IPS-15b (cell line): ENCODE measurements around the gene IGSF3.

Experiments used
- H3K27me3 ChIP-seq: one replicate; pipeline ENCODE4 v1.6.1; 2013; ENCODE audit warnings: low read length; ENCODE audit not compliant: control insufficient read depth, insufficient read depth
- H3K36me3 ChIP-seq: one replicate; pipeline ENCODE4 v1.6.1; 2013; ENCODE audit warnings: low read length; ENCODE audit not compliant: control insufficient read depth, insufficient read depth
- H3K4me1 ChIP-seq: one replicate; pipeline ENCODE4 v1.6.1; 2013; ENCODE audit warnings: mild to moderate bottlenecking, low read length; ENCODE audit not compliant: control insufficient read depth, insufficient read depth
- H3K4me3 ChIP-seq: one replicate; pipeline ENCODE4 v1.5.1; 2013; ENCODE audit warnings: low read depth, low read length
- H3K9ac ChIP-seq: one replicate; pipeline ENCODE4 v1.6.1; 2013; ENCODE audit warnings: low read depth, mild to moderate bottlenecking, low read length
- H3K9me3 ChIP-seq: one replicate; pipeline ENCODE4 v1.6.1; 2013; ENCODE audit warnings: mild to moderate bottlenecking, low read length; ENCODE audit not compliant: control insufficient read depth, insufficient read depth

IGSF3 gene

DNA sequence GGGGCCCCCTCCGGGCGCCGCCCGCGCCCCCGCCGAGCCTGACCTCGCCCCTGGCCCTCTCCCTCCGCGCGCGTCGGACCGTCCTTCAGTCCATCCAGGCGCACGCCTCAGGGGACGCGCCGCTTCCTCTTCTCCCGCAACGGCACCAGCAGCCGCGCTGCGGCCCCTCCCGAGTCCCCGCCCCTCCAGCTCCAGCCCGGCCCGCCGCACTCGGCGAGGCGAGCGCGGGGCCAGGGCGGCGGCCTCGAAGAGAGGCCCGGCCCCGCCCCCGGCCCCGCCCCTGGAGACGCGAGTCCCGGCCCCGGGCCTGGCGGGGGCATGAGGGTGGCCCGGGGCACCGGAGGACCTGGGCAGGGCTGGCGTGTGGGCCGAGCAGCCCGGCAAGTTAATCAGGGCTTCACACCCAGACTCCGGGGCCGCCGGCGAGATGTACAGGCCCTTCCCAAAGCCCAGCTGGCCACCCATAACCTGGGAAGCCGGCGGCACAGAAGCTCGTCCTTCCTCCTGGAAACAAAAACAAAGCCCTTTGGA, at the start of gene IGSF3:
IGSF3 (minus strand) TSS at position 159 of the 531 bp plus-strand sequence. CDS start 1,407 bp downstream, outside the sequence.
- H3K9ac ChIP-seq: peak within 1 kb of the TSS; percentile 4
- H3K4me1 ChIP-seq: peaks cover 22% of the 10 kb centered on the region
- H3K4me3 ChIP-seq: peak within 1 kb of the TSS; percentile 66

DNA sequence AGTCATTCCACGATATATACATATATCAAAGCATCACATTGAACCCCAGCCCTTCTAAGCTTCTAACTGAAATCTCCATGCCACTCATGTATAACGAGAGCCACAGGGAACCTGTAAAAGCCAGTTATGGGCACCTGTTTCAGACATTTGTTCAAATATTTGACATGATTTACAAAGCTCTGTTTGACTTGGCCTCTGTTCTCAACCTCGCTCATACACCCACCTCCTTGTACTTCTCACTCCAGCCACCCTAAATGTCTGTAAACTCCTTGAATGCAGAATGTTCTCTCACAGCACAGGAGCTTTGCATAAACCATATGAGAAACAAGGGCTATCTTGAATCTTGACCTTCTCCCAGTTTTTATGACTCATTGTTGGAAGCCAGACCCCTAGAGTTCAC, 49.8 kb upstream of the IGSF3 start:
- no peaks in the 10 kb centered on the region for H3K9me3 ChIP-seq
- H3K4me1 ChIP-seq: peaks cover 10% of the 10 kb centered on the region
- H3K9ac ChIP-seq: no peak overlapping the region
- H3K4me3 ChIP-seq: no peak overlapping the region
- no peaks in the 10 kb centered on the region for H3K36me3 ChIP-seq
- no peaks in the 10 kb centered on the region for H3K27me3 ChIP-seq

More for the DNA sequence above, at the start of gene IGSF3:
- H3K27me3 ChIP-seq: peaks cover 27% of the 10 kb centered on the region
- H3K9me3 ChIP-seq: no peaks in the 10 kb centered on the region
- no peaks in the 10 kb centered on the region for H3K36me3 ChIP-seq

DNA sequence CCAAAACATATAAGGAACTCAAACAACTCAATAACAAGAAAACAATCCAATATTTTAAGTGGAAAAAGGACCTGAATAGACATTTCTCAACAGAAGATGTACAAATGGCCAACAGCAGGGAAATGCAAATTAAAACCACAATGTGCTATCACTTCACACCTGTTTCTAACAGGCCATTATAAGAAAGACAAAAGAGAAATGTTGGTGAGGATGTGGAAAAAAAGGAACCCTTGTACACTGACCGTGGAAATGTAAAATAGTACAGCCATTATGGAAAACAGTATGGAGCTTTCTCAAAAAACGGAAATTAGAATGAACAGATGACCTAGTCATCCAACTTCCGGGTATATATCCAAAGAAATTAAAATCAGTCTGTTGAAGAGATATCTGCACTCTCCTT, 48.9 kb upstream of the IGSF3 start:
- Histone ChIP-seq H3K4me3 (no peak overlapping the region), H3K9me3 (no peaks in the 10 kb centered on the region), H3K9ac (no peak overlapping the region)

DNA sequence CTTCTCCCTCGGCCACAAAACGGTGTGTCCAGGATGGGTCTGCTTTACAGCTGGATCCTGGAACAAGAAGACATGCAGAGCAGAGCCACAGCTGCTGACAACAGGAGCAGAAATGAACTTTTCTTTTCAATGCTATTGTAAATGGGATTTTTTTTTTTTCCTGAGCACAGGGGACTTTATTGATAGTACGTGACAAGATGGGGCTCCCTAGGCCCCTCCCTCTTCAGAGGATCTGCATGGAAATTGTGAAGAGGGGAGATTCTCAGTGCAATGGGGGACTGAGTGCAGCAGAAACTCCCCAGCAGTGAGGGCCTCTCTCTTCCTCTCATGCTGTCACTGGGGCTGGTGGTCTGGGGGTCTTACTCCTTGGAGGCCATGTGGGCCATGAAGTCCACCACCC, 45.9 kb upstream of the IGSF3 start:
- Histone ChIP-seq H3K9ac (no peak overlapping the region), H3K36me3 (no peaks in the 10 kb centered on the region), H3K27me3 (no peaks in the 10 kb centered on the region), H3K4me1 (peaks cover 16% of the 10 kb centered on the region), H3K9me3 (no peaks in the 10 kb centered on the region), H3K4me3 (no peak overlapping the region)

More for the DNA sequence above, 48.9 kb upstream of the IGSF3 start:
- Histone ChIP-seq H3K27me3 (no peaks in the 10 kb centered on the region), H3K36me3 (no peaks in the 10 kb centered on the region), H3K4me1 (peaks cover 16% of the 10 kb centered on the region)

DNA sequence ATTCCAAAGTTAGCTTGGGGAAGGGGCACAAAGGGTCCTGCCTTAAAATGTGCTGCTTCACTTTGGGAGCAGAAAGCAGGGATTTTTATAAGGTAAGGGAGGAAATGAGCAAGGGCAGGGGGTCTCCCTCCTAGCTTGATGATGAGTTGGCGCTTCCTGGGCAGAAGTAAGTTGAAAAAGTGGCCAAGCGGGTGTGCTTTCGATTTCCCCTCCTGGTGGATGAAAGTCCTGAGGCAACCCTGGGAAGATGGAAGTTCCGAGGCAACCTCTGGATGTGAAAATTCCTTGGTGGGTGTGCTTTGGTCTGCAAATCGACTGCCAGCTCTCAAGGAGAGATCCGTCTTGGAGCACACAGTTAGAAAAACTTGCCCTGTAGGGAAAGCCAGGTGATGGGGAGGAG, 45.0 kb upstream of the IGSF3 start:
- H3K9me3 ChIP-seq: no peaks in the 10 kb centered on the region
- H3K4me1 ChIP-seq: peaks cover 16% of the 10 kb centered on the region
- no peak overlapping the region for H3K4me3 ChIP-seq
- H3K36me3 ChIP-seq: no peaks in the 10 kb centered on the region
- H3K27me3 ChIP-seq: no peaks in the 10 kb centered on the region
- H3K9ac ChIP-seq: no peak overlapping the region

DNA sequence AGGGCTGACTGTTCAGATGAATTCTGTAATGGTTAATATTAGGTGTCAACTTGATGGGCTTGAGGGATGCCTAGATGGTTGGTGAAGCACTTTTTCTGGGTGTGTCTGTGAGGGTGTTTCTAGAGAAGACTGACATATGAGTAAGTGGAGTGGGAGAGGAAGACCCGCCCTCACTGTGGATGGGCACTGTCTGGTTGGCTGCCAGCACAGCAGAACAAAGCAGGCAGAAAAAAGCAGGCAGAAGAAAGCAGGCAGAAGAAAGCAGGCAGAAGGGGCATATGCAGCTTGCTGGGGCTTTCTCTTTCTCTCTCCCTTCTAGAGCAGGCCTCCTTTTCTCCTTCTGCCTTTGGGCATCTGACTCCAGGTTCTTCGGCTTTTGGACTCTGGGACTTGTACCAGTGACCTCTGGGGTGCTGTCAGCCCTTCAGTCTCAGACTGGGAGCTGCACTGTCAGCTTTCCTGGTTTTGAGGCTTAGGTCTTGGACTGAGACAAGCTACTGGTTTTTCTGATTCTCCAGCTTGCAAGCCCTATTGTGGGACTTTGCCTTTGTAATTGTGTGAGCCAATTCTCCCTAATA, 43.8 kb upstream of the IGSF3 start:
- no peak overlapping the region for H3K4me3 ChIP-seq
- no peaks in the 10 kb centered on the region for H3K36me3 ChIP-seq

DNA sequence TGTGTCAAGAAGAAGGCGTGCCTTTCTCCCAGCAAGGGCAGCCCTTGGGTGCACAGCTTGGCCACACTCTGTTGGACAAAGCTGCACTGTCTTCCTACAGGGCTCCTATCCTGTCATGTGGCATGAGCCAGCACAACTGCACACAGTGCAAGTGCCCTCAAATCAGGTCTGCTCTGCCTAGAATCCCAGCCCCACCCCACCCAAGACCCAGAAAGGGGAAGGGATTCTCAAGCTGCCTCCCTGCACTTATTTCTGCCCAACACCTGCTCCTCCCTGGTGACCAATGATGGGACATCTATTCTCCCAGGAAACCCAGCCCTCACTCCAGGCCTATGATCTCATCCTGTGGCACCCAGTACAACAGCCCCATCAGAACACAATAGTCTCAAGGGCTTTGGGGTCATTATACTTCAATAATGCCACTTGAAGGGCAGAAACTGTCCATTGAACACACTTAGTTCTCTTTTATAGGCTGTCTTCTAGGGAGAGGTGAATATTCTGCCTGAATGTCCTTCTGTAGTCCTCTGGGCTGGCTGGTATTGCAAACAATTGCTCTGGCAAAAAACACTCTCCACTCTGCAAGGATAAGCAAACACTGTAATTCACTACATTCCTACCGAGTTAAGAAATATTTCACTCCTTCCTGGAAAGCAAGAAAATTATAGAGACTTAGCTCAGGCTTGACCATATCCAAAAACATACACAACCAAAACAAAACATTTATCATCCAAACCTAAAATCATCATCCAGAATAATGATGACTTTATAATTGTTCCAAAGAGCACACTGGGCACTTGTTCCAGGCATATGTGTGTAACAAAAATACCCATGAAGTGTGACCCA, 43.1 kb upstream of the IGSF3 start:
- Histone ChIP-seq H3K36me3 (no peaks in the 10 kb centered on the region), H3K27me3 (no peaks in the 10 kb centered on the region), H3K4me1 (peaks cover 16% of the 10 kb centered on the region), H3K9ac (no peak overlapping the region), H3K9me3 (no peaks in the 10 kb centered on the region), H3K4me3 (no peak overlapping the region)

More for the DNA sequence above, 43.8 kb upstream of the IGSF3 start:
- H3K9ac ChIP-seq: no peak overlapping the region
- no peaks in the 10 kb centered on the region for H3K27me3 ChIP-seq
- peaks cover 16% of the 10 kb centered on the region for H3K4me1 ChIP-seq
- no peaks in the 10 kb centered on the region for H3K9me3 ChIP-seq

DNA sequence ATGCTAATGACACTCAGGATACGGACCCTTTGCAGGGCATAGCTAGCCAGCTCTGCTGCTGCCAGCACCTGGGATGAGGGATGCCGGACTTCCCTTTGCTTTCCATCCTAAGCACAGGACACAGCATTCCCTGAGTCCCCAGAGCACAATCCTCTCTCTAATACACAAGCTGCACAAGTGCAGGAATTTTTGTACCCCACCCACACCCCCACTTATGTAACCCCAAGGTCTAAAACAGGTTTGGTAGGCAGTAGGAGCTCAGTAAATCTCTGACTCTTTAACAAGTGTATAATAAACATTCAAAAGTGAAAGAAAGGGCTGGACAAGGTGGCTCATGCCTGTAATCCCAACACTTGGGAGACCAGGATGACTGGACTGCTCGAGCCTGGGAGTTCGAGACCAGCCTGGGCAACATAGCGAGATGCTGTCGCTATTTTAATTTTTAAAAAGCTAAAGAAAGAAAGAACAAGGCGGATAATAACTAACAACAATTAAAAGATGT, 42.2 kb upstream of the IGSF3 start:
- Histone ChIP-seq H3K9me3 (no peaks in the 10 kb centered on the region), H3K27me3 (no peaks in the 10 kb centered on the region), H3K4me3 (no peak overlapping the region), H3K36me3 (no peaks in the 10 kb centered on the region), H3K9ac (no peak overlapping the region), H3K4me1 (peaks cover 16% of the 10 kb centered on the region)

DNA sequence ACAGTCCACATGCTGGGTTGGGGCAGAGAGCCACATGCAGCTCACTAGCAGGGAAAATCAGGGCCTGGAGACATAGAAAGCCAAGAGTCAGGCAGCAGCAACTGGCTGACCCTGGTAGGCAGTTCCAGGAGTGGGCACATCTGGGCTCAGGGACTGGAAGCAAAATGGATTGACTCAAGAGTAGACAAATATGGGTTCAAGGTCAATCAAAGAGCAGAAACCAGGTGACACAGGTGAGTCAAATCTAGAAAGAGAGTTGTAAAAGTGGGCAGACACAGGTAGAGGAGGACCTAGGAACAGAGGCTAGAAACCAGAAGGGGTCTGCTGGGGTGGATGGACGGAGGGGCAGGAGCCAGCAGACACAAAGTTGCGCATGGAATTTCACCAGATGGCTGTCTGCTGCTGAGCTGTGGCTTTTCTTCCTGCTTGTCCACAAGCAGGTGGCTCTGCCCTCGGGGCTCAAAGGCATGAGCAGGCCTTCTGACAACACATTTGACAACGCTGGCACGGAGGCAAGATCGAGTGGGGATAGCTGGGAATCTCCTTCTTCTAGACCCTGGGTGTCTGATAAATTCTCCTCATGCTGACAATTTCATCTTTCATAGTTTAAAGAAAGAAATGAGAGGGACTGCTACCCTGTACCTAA, 40.8 kb upstream of the IGSF3 start:
- Histone ChIP-seq H3K9ac (no peak overlapping the region), H3K36me3 (no peaks in the 10 kb centered on the region), H3K4me3 (no peak overlapping the region), H3K9me3 (no peaks in the 10 kb centered on the region), H3K27me3 (no peaks in the 10 kb centered on the region), H3K4me1 (peaks cover 16% of the 10 kb centered on the region)

DNA sequence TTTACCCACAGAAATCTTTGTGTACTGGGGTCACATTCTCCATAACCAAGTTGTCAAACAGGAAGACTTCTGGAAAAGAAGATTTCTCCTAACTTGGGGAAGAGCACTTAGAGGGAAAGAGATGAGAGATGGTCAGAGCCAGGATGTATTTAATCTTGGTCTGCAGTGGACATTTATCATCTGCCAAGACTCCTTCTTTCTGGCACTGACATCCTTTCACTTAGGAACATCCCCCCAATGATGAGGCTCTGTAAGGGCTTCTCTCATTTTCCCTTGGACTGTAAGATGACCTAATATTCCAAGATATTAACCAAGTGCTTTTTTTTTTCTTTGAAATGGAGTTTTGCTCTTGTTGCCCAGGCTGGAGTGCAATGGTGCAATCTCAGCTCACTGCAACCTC, 39.3 kb upstream of the IGSF3 start:
- Histone ChIP-seq H3K4me3 (no peak overlapping the region), H3K9ac (no peak overlapping the region), H3K36me3 (no peaks in the 10 kb centered on the region)

DNA sequence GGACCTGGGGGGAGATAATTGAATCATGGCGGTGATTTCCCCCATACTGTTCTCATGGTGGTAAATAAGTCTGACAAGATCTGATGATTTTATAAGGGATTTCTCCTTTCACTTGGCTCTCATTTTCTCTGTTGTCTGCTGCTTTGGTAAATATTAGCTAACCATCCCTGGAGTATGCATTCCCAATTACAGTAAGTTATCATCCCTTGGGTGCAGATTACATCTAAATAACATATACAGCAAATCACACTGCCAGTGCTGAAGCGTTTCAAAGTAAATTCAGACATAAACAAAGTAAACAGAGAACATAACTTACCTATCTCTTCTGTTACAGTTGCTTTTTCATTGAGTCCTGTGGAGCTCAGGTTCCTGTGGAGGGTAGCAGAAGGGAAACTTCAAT, 38.6 kb upstream of the IGSF3 start:
- H3K9me3 ChIP-seq: no peaks in the 10 kb centered on the region
- no peaks in the 10 kb centered on the region for H3K36me3 ChIP-seq
- H3K4me3 ChIP-seq: no peak overlapping the region
- H3K9ac ChIP-seq: no peak overlapping the region
- no peaks in the 10 kb centered on the region for H3K4me1 ChIP-seq
- H3K27me3 ChIP-seq: no peaks in the 10 kb centered on the region

More for the DNA sequence above, 39.3 kb upstream of the IGSF3 start:
- H3K9me3 ChIP-seq: no peaks in the 10 kb centered on the region
- H3K4me1 ChIP-seq: peaks cover 1% of the 10 kb centered on the region
- no peaks in the 10 kb centered on the region for H3K27me3 ChIP-seq
